Activated T-cell treated with anti-CD3 and anti-CD28 coated beads, Interleukin-2, amount 50 U/mL, for 72 hours (primary cell): ENCODE measurements around the gene IHH. TPM values are rescaled to one million over a fixed set of nuclear protein-coding genes. Genes with fewer than 3 reads are reported as not detected.

Source experiments
- ATAC-seq, 2 donors: fragments of 150-1000 bp; cut with Tn5 transposase; replicated peaks in 1 of 2; 2 replicates each; pipeline ENCODE4 v1.10.0; 2021; ENCODE audit warnings: moderate library complexity in 2 of 2, mild to moderate bottlenecking in 1 of 2
- DNase-seq, 2 donors: peaks; one replicate each; pipeline ENCODE4 v3.0.0; 2021 to 2022; ENCODE audit warnings: mixed read lengths in 1 of 2
- H3K27ac Mint-ChIP-seq: one replicate; pipeline ENCODE4 v1.8.0; 2022; ENCODE audit warnings: mild to moderate bottlenecking, moderate library complexity, mixed read lengths
- H3K27me3 Mint-ChIP-seq: one replicate; pipeline ENCODE4 v1.8.0; 2022; ENCODE audit warnings: low read depth, mixed read lengths
- H3K36me3 Mint-ChIP-seq, 2 donors: one replicate each; pipeline ENCODE4 v1.8.0; 2022; ENCODE audit warnings: mixed read lengths in 2 of 2, mild to moderate bottlenecking in 1 of 2; ENCODE audit not compliant: insufficient read depth in 2 of 2
- H3K4me1 Mint-ChIP-seq: one replicate; pipeline ENCODE4 v1.8.0; 2022; ENCODE audit warnings: low read depth, mixed read lengths
- H3K4me3 Mint-ChIP-seq, 2 donors: one replicate each; pipeline ENCODE4 v1.8.0; 2022; ENCODE audit warnings: mild to moderate bottlenecking in 2 of 2, mixed read lengths in 2 of 2, moderate library complexity in 2 of 2
- H3K9me3 Mint-ChIP-seq, 2 donors: one replicate each; pipeline ENCODE4 v1.8.0; 2022; ENCODE audit warnings: mixed read lengths in 2 of 2
- total RNA-seq, 2 donors: library from RNA; stranded (reverse); gene quantifications; one replicate each; pipeline ENCODE4 v1.2.3, GENCODE V29; 2022

The IHH gene
- total RNA-seq, 2 donors from 2014 or later, result 0.12 to 0.14 TPM

- DNase-seq (no peak), ATAC-seq (no peak)
- Mint-ChIP-seq H3K36me3 (peaks cover 1% of the 10 kb centered on the region in 2 donors), H3K4me3 (no peak overlapping the region), H3K27ac (no peak overlapping the region), H3K27me3 (no peaks in the 10 kb centered on the region), H3K4me1 (peaks cover 15% of the 10 kb centered on the region), H3K9me3 (no peaks in the 10 kb centered on the region)
Observed at GRCh38 chr2:219086196-219086595, 25.5 kb upstream of the IHH start.

DNA sequence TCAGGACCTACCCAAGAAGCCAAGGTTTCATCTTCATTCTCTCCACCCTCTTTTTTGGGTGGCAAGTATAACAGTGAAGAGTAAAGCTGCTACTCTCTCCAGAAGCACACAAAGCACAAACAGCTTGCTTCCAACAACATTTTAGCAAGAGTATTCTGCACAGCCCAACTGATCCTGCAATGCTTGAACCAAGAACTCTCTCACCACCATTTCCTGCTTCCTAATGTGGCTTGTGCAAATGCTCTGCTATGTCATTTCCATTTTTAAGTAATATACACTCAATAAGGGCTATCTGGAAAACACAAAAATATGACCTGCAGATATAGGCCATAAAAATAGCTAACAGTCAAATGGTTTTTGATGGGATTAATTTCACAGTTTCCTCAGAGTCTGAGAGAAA, 24.1 kb upstream of the IHH start:
- Mint-ChIP-seq H3K9me3 (no peaks in the 10 kb centered on the region), H3K4me1 (peaks cover 15% of the 10 kb centered on the region), H3K4me3 (no peak overlapping the region), H3K27me3 (no peaks in the 10 kb centered on the region), H3K36me3 (peaks cover 1% of the 10 kb centered on the region in 2 donors), H3K27ac (no peak overlapping the region)
- no peak for DNase-seq
- ATAC-seq, result no peak

- Mint-ChIP-seq H3K27me3 (no peaks in the 10 kb centered on the region), H3K4me1 (peaks cover 12% of the 10 kb centered on the region), H3K4me3 (no peak overlapping the region), H3K9me3 (no peaks in the 10 kb centered on the region), H3K27ac (no peak overlapping the region), H3K36me3 (no peaks in the 10 kb centered on the region)
- ATAC-seq (no peak), DNase-seq (no peak)
Observed at GRCh38 chr2:219082332-219082958, 21.7 kb upstream of the IHH start.

GRCh38 chr2:219081701-219082331, 21.1 kb upstream of the IHH start:
- H3K9me3 Mint-ChIP-seq, result no peaks in the 10 kb centered on the region
- DNase-seq (no peak), ATAC-seq (no peak)
- H3K4me1 Mint-ChIP-seq, result peaks cover 6% of the 10 kb centered on the region
- no peak overlapping the region for H3K4me3 Mint-ChIP-seq
- no peak overlapping the region for H3K27ac Mint-ChIP-seq
- no peaks in the 10 kb centered on the region for H3K36me3 Mint-ChIP-seq
- no peaks in the 10 kb centered on the region for H3K27me3 Mint-ChIP-seq

DNA sequence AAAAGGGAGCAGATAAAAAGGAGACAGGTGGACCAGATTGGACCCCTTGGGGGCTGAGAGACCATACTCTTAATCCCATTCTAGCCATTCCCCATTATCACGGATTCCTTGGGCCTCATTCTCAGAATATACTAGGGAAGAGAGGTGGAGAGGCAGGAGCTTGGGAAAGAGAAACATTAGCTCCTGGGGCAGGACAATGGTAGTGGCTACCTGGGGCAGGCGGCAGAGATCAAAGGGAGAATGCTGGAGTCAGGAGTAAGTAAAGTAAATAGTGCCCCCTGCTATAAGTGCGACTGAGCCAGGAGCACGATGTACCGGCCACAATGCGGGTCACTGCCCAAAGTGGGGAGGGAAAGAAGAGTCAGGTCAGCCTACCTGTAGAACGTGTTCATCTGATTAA, 20.4 kb upstream of the IHH start:
- ATAC-seq, result no peak

DNA sequence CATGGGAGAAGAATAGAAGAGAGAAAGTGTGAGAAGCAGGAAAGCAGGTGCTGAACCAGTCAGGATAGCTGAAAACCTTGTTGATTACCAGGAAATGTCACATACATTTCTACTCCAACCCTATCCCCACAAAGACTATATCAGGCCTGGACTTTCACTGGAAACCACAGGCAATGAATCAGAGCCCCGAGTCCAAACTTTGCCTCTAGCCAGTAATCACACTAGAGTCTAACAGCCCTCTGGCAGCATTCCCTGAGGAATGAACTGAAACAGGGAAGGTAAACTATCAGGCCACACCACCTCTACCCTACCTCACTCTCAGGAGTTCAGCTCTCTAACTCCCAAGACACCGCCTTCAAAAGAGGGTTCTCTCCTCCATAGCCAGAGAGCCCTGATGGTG, 18.7 kb upstream of the IHH start:
- Mint-ChIP-seq H3K36me3 (no peaks in the 10 kb centered on the region), H3K4me3 (no peak overlapping the region), H3K27me3 (no peaks in the 10 kb centered on the region), H3K9me3 (no peaks in the 10 kb centered on the region), H3K27ac (no peak overlapping the region), H3K4me1 (no peaks in the 10 kb centered on the region)
- ATAC-seq (no peak), DNase-seq (no peak)

More for the DNA sequence above, 20.4 kb upstream of the IHH start:
- Mint-ChIP-seq H3K4me1 (no peaks in the 10 kb centered on the region), H3K36me3 (no peaks in the 10 kb centered on the region), H3K27ac (no peak overlapping the region), H3K9me3 (no peaks in the 10 kb centered on the region), H3K27me3 (no peaks in the 10 kb centered on the region), H3K4me3 (no peak overlapping the region)
- DNase-seq, result no peak

GRCh38 chr2:219078951-219079350, 18.2 kb upstream of the IHH start:
- no peaks in the 10 kb centered on the region for H3K4me1 Mint-ChIP-seq
- no peaks in the 10 kb centered on the region for H3K27me3 Mint-ChIP-seq
- H3K9me3 Mint-ChIP-seq, result no peaks in the 10 kb centered on the region
- no peak overlapping the region for H3K27ac Mint-ChIP-seq
- ATAC-seq (no peak), DNase-seq (no peak)
- H3K4me3 Mint-ChIP-seq, result no peak overlapping the region
- H3K36me3 Mint-ChIP-seq, result no peaks in the 10 kb centered on the region

DNA sequence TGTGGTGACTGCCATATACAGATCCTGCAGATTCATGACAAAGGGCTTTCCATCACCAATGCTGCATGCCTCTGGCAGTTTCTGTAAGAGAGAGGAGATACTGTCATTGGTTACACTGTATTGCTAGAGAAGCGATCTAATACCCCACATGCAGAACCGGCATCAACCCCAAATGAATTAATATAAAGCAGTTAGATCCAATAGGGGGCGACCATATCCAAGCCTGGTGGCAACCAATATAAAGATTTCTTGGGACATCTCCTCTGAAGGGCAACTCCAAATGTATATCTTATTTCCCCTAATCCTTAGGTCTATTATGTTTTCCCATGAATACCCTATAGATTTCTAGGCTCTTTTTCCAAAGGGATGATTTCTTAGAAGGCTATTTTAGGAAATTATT, 17.4 kb upstream of the IHH start:
- Mint-ChIP-seq H3K4me1 (no peaks in the 10 kb centered on the region), H3K4me3 (no peak overlapping the region), H3K36me3 (no peaks in the 10 kb centered on the region), H3K9me3 (no peaks in the 10 kb centered on the region), H3K27ac (peak overlapping the region; percentile 14), H3K27me3 (no peaks in the 10 kb centered on the region)
- ATAC-seq (no peak), DNase-seq (no peak)

DNA sequence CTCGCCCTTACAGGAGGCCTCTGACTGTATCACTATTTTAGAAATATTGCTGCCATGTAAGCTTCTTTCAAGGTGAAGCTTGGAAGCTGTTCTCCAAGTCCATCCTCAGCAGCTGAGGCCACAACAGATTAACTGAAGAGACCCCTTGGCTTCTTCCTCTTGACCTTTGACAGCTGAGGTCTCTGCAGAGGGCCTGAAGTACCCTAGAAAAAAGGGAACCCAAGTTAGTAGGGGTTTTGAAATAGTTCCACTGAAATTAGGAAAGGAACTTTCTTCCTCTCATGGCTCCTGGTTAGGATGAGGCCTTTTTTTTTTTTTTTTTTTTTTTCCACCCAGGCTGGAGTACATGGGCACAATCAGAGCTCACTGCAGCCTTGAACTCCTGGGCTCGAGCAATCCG, 15.5 kb upstream of the IHH start:
- Mint-ChIP-seq H3K27me3 (no peaks in the 10 kb centered on the region), H3K27ac (no peak overlapping the region), H3K4me1 (no peaks in the 10 kb centered on the region), H3K4me3 (no peak overlapping the region), H3K36me3 (no peaks in the 10 kb centered on the region), H3K9me3 (no peaks in the 10 kb centered on the region)
- DNase-seq, result no peak
- no peak for ATAC-seq

- H3K4me1 Mint-ChIP-seq, result no peaks in the 10 kb centered on the region
- peak; percentile 14 to 25 for DNase-seq
- ATAC-seq, result no peak
- no peak overlapping the region for H3K27ac Mint-ChIP-seq
- no peaks in the 10 kb centered on the region for H3K27me3 Mint-ChIP-seq
- no peaks in the 10 kb centered on the region for H3K9me3 Mint-ChIP-seq
- H3K4me3 Mint-ChIP-seq, result no peak overlapping the region
- no peaks in the 10 kb centered on the region for H3K36me3 Mint-ChIP-seq
Observed at GRCh38 chr2:219073413-219074129, 12.8 kb upstream of the IHH start.

DNA sequence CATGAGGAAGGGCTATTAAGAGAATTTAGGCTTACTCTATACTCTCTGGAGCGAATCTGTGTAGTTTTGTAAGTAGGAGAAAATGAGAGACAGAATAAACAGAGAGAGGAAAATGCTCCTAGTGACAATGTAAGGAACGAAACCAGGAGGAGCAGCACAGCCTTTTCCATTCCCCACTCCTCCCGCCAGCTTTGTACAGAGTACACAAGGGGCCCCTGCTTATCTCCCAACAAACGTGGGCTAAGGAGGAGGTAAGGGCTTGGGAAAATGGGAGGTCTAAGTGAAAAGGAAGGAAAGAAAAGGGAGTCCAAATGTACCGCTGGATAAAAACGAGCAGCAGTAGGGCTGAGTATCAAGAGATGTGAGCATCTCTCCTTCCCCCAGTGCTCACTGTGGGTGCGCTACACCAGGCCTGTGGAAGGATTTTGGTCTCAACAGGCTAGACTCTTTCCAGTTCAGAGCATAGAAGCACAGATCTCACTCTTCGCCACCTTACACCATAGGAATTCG, 12.1 kb upstream of the IHH start:
- no peak for ATAC-seq
- H3K27ac Mint-ChIP-seq, result no peak overlapping the region
- no peak overlapping the region for H3K4me3 Mint-ChIP-seq
- no peaks in the 10 kb centered on the region for H3K9me3 Mint-ChIP-seq
- no peak for DNase-seq
- H3K36me3 Mint-ChIP-seq, result no peaks in the 10 kb centered on the region
- no peaks in the 10 kb centered on the region for H3K4me1 Mint-ChIP-seq
- no peaks in the 10 kb centered on the region for H3K27me3 Mint-ChIP-seq

DNA sequence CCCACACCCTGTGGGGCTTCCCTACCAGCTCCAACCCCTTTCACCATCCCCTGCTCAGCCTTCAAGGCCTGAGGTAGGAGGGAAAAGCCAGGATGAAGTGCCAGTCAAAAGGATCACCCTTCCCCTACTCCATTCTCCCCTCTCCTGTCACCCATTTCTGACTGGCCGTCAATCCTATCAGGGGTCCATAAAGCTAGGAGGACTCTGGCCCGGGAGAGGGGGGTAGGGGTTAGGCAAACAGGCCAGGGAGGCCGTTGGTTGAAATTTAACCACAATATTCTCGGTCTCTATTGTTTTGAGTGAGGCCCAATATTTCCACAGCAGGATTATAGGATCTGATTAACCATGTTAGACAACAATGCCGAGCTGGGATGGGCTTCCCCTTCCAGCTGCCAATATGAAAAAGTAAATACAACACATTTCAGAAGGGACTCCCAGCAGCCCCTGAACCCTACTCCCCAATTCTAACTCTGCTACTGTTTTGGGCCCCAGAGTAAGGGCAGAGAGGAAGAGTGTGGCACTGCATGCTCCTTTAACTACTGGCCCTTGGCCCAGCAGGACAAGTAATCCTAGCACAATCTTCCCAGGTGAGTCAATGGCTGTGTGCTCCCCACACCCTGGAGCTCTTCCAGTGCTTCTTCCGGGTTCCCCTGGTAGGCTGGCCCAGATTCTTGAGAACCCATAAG, 10.6 kb upstream of the IHH start:
- H3K9me3 Mint-ChIP-seq, result no peaks in the 10 kb centered on the region
- ATAC-seq (no peak), DNase-seq (no peak)
- no peaks in the 10 kb centered on the region for H3K4me1 Mint-ChIP-seq
- no peaks in the 10 kb centered on the region for H3K27me3 Mint-ChIP-seq
- no peak overlapping the region for H3K4me3 Mint-ChIP-seq
- H3K36me3 Mint-ChIP-seq, result no peaks in the 10 kb centered on the region
- no peak overlapping the region for H3K27ac Mint-ChIP-seq

GRCh38 chr2:219065484-219065883, 4.8 kb upstream of the IHH start:
- H3K4me3 Mint-ChIP-seq, result no peak overlapping the region
- H3K27me3 Mint-ChIP-seq, result peaks cover 38% of the 10 kb centered on the region
- H3K27ac Mint-ChIP-seq, result no peak overlapping the region
- H3K36me3 Mint-ChIP-seq, result no peaks in the 10 kb centered on the region
- DNase-seq (no peak), ATAC-seq (no peak)
- H3K4me1 Mint-ChIP-seq, result no peaks in the 10 kb centered on the region
- no peaks in the 10 kb centered on the region for H3K9me3 Mint-ChIP-seq
